Activated CD8-positive, alpha-beta memory T cell treated with anti-CD3 and anti-CD28 coated beads, Interleukin-2, amount 50 U/mL, for 1 hour (primary cell): ENCODE data around the gene AHNAK.

Source experiments
- DNase-seq: peaks from one replicate; pipeline ENCODE4 v3.0.0-alpha.2; 2020; ENCODE audit errors: extremely low read depth

AHNAK gene

GRCh38 chr11:62435846-62436660 is 110.6 kb downstream of the AHNAK start:
- DNase-seq, result no peak

GRCh38 chr11:62433904-62434276 is 112.7 kb downstream of the AHNAK start:
- no peak for DNase-seq

- no peak for DNase-seq
Measured at GRCh38 chr11:62433141-62433903, 113.3 kb downstream of the AHNAK start.

GRCh38 chr11:62432695-62433094 is 113.9 kb downstream of the AHNAK start:
- DNase-seq, result no peak

GRCh38 chr11:62431171-62431901 is 115.3 kb downstream of the AHNAK start:
- DNase-seq, result no peak

- no peak for DNase-seq
Measured at GRCh38 chr11:62430425-62430824, 116.2 kb downstream of the AHNAK start.

DNA sequence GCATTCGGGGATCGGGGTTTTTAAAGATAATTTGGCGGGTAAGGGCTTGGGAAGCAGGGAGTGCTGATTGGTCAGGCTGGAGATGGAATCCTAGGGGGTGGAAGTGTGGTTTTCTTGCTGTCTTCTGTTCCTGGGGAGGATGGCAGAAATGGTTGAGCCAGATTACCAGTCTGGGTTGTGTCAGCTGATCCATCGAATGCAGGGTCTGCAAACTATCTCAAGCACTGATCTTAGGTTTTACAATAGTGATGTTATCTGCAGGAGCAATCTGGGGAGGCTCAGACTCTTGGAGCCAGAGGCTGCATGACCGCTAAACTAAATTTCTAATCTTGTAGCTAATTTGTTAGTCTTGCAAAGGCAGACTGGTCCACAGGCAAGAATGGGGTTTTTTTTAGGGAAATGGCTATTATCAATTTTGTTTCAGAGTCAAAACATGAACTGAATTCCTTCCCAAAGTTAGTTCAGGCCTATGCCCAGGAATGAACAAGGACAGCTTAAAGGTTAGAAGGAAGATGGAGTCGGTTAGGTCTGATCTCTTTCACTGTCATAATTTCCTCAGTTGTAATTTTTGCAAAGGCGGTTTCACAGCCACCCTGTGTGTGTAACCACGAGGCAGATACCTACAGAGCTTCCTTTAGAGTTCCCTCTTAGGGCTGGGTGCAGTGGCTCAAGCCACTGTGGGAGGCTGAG is 117.6 kb downstream of the AHNAK start:
- no peak for DNase-seq

GRCh38 chr11:62427630-62428233 is 118.9 kb downstream of the AHNAK start:
- DNase-seq, result no peak

GRCh38 chr11:62423012-62423411 is 123.6 kb downstream of the AHNAK start:
- no peak for DNase-seq

DNA sequence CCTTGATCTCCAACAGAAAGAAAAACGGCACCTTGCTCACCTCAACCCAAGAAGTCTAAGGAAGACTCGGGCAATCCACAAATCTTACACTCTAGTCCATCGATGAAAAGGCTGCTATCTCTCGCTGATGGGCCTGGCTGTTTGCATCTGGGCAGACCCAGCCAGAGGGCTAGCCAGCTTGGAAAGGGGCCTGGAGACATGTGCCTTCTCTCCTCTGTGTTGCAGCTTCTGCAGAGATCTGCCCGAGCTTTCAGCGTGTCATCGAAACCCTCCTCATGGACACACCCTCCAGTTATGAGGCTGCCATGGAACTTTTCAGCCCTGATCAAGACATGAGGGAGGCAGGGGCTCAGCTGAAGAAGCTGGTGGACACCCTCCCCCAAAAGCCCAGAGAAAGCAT is 124.6 kb downstream of the AHNAK start:
- DNase-seq, result no peak

GRCh38 chr11:62420882-62421281 is 125.7 kb downstream of the AHNAK start:
- DNase-seq, result no peak

DNA sequence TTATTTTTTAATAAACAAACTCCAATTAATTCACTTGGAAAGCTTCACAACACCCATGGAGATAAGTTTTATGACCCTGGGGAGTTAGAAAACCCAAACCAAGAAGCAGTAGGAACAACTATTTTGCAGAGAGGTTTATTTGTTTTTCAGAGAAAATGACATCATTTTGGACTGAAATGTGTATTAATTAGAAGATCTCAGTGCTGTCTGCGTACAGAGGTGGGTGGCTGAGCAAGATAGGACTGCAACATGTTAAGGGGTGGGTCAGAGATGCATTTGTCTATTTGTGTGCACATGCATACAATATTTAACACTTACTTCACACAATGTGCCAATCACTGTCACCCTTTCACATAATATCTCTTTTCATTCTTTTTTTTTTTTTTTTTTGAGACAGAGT is 126.7 kb downstream of the AHNAK start:
- DNase-seq, result no peak

DNA sequence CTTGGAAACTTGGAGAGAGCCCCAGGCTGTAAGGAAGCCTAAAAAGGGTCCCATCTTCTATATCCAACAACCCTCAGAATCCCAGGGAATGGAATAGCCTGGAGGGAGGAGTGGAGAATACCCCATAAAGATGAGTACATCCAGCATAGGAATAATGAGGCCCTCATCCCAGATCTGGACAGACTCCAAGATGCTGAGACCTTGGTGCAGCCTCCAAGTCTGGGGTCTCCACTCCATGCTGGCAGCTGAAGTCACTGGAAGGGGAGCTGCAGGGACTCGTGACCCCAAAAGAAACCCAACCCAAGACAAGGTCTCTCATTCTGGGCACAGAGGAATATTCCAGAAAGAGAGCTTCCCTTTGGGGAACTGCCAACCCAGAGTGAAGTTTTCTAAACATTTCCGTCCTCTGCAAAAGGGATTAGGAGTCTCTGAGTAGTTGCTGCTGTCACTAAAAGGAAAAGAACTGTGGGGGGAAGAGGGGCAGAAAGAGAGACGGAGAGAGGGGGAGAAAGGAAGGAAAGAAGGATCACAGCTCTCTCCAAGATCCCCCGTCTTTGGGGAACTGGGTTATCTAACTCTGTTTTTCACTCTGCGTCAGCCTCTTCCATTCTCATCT is 127.2 kb downstream of the AHNAK start:
- no peak for DNase-seq

- no peak for DNase-seq
Measured at GRCh38 chr11:62418733-62419132, 127.9 kb downstream of the AHNAK start, which contains the start of gene SCGB1A1. Gene SCGB1A1, plus strand, starts transcription at chr11:62419033. Its CDS starts 63 bp downstream, at chr11:62419096.

- no peak for DNase-seq
Measured at GRCh38 chr11:62418136-62418535, 128.5 kb downstream of the AHNAK start.

DNA sequence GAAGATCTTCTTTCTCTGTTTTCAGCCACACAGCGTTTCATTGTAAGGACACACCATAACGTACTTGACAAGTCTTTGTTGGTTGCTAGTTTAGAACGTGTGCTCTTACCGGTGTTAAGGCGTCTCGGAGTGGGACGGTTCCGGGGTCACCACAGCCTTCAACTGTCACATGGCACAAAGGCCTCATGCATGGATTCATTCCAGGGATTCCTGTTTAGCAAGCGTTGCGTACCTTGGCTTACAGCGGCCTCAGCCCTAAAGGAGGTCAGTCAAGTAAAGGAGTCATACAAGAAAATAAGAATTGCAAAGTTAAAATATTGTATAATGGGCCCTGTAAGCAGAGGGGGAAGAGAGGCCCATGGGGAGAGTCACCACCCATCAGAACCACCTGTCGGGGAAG is 130.0 kb downstream of the AHNAK start:
- no peak for DNase-seq

GRCh38 chr11:62413060-62413696 is 133.4 kb downstream of the AHNAK start:
- DNase-seq, result no peak

DNA sequence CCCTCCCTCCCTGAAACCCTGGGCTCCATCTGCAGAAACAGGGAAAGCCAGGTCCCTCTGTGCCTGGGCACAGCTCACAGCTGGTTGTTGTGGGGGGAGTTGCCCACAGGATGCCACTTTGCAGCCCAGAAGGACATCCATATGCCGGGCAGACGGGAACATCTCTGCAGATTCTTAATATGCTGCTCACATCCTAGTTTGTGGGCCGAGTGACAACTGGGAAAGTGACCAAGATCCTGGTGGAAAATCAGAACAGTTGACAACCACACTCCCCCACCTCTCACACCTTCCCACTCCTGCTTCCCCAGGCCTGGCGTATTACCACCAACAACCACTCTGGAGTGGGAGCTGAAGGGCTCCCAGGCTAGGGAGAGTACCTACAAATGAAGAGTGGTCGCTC is 135.1 kb downstream of the AHNAK start:
- DNase-seq, result no peak

DNA sequence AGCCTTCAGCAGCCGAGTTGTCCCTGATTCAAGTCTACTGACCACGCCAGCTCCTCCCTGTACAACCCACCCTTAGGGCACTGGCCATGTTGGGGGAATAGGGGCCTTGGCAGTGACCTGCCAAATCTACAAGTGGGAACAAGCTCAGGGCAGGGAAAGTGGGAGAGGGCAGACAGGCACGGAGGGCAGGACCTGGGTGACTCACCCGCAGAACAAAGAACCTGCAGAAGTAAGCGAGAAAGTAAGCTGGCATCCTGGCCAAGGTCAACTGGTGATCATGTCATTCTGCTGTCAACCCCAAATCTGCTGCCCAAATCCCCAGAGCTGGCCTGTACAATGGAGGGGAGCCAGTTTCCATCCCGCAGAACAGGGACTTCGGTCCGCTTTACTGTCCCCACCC is 135.6 kb downstream of the AHNAK start:
- no peak for DNase-seq

DNA sequence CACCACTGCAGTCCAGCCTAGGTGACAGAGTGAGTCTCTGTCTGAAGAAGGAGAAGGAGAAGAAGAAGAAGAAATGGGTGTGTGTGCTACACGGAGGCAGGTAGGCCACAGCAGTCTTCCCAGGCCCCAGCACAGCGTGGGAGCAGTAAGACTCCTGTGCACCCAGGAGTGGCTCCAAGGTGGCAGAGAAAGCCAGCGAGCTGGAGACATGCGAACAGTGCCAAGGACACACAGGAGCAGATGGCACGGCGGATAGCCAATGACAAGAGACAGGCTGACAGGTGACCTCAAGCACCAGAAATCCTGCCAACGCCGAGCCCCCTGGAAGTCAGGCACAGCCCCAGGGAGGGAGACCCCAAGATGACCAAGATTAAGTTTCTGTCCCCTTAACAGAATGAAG is 136.8 kb downstream of the AHNAK start:
- DNase-seq, result no peak

DNA sequence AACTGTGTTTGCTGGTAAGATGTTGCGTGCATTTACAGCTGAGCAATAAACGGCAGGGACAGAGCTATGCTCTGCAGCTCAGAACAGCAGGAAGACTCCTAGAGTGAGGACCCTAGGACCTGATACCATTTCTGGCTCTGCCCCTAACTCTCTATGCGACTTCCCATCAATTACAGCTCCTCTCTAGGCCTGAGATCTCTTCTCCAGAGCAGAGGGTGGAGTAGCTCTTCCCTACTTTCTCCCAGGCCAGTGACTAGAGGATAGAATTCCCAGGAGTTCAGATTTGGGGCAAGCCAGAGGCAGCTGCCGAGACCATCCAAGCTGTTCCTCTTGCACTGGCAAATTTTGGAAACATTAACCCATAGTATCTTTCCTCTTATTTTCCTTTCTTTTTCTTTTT is 140.6 kb downstream of the AHNAK start:
- DNase-seq, result no peak
